Breast epithelium (tissue), 4 donors: ENCODE data around the gene KIRREL2. TPM values are rescaled to one million over a fixed set of nuclear protein-coding genes. Genes with fewer than 3 reads are reported as not detected.

Experiments
- DNase-seq, 2 donors: peaks; one replicate each; pipeline ENCODE4 v3.0.0-alpha.2; 2019; ENCODE audit warnings: low spot score in 2 of 2
- H3K27ac ChIP-seq, 2 donors: fragments of 200-600 bp; sonication (generic) in 1 of 2; one replicate each; pipeline ENCODE4 v1.5.1; 2016 to 2019; ENCODE audit warnings: mild to moderate bottlenecking in 1 of 2
- H3K27me3 ChIP-seq, 2 donors: fragments of 200-600 bp; sonication (generic) in 1 of 2; one replicate each; pipeline versions ENCODE4 v1.5.1 to v1.6.0; 2017 to 2019; ENCODE audit warnings: control low read depth in 1 of 2, mild to moderate bottlenecking in 1 of 2
- H3K36me3 ChIP-seq: fragments of 200-600 bp; one replicate; pipeline ENCODE4 v1.5.1; 2019
- H3K4me1 ChIP-seq, 2 donors: fragments of 200-600 bp; sonication (generic); one replicate each; pipeline ENCODE4 v1.5.1; 2016 to 2019; ENCODE audit warnings: control low read depth in 1 of 2
- H3K4me3 ChIP-seq, 3 donors: fragments of 200-600 bp; sonication (generic); 1 replicate in 2 of 3; 2 replicates in 1 of 3; pipeline ENCODE4 v1.5.1; 2016 to 2019; ENCODE audit warnings: mild to moderate bottlenecking in 3 of 3, moderate library complexity in 2 of 3
- H3K9me3 ChIP-seq, 2 donors: fragments of 200-600 bp; sonication (generic) in 1 of 2; one replicate each; pipeline ENCODE4 v1.5.1; 2016 to 2019; ENCODE audit warnings: control low read depth in 1 of 2
- CTCF ChIP-seq, 3 donors: fragments of 450-650 bp; IDR thresholded peaks; one replicate each; pipeline ENCODE4 v1.5.1; 2016 to 2017; ENCODE audit warnings: antibody characterized with exemption in 3 of 3, mild to moderate bottlenecking in 3 of 3, moderate library complexity in 3 of 3
- POLR2A ChIP-seq: fragments of 450-650 bp; IDR thresholded peaks from one replicate; pipeline ENCODE4 v1.6.1; 2016; ENCODE audit warnings: antibody characterized with exemption, mild to moderate bottlenecking, moderate library complexity
- POLR2AphosphoS5 ChIP-seq, 3 donors: sonication (generic); formaldehyde crosslinking; IDR thresholded peaks; one replicate each; pipeline ENCODE4 v1.6.1; 2017; ENCODE audit warnings: antibody characterized with exemption in 3 of 3
- intact Hi-C: fragments of 100-400 bp; cut with DNase I; formaldehyde crosslinking; loops from one replicate; pipeline ENCODE4 v1.15.1; 2023; ENCODE audit warnings: low total_unique reads
- total RNA-seq, 3 donors: library from RNA; depleted of rRNA; stranded (reverse); fragments of >200 nt; gene quantifications; one replicate each; pipeline ENCODE4 v1.1.0, GENCODE V29; 2016

The KIRREL2 gene
- total RNA-seq, 3 donors from 2014 or later, result 0.15 to 0.66 TPM; not detected in 1

DNA sequence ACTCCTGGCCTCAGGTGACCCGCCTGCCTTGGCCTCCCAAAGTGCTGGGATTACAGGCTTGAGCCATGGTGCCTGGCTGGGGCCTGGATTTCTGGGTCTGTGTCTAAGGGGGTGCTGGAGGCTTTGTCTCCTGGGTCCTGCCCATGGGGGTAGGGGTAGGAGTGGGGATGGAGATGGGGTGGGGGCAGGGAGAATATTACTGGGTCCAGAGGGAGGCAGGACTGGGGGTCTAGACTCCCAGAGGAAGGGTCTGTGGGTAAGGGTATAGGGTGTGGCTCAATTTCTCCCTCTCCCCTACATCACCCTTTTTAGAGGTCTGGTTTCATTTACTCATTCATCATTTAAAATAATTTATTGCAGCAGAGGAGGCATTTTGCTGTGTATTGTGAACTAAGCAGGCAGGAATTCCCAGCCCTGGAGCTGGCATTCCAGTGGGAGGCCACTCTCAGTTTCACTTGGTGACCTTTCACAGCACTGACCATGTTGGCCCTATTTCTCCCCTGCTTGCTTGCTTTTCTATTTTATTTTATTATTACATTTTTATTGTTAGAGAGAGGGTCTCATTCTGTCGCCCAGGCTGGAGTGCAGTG lies 44.4 kb downstream of the KIRREL2 start:
- TF ChIP-seq POLR2A, result no peak
- no peak for TF ChIP-seq CTCF (IDR thresholded peaks at IDR 0.05)
- TF ChIP-seq POLR2AphosphoS5 (IDR thresholded peaks at IDR 0.05), result no peak
- H3K9me3 ChIP-seq, result no peaks in the 10 kb centered on the region
- H3K27me3 ChIP-seq, result no peaks in the 10 kb centered on the region
- intact Hi-C loops, result no loop called here
- no peak for DNase-seq
- no peaks in the 10 kb centered on the region for H3K36me3 ChIP-seq
- peak overlapping the region; percentile 26 to 68 (median 65) for H3K4me3 ChIP-seq
- H3K4me1 ChIP-seq, result peaks cover 0 to 7% of the 10 kb centered on the region in 2 donors
- H3K27ac ChIP-seq, result peak overlapping the region; percentile 57 to 84

- H3K27ac ChIP-seq, result peak within 1 kb of the TSS; percentile 56 to 84
- no peaks in the 10 kb centered on the region for H3K36me3 ChIP-seq
- H3K4me3 ChIP-seq, result peak within 1 kb of the TSS; percentile 7 to 61 (median 41)
- peaks cover 0 to 7% of the 10 kb centered on the region in 2 donors for H3K4me1 ChIP-seq
- H3K9me3 ChIP-seq, result no peaks in the 10 kb centered on the region
- DNase-seq, result no peak
- intact Hi-C loops, result no loop called here
- no peaks in the 10 kb centered on the region for H3K27me3 ChIP-seq
- TF ChIP-seq CTCF (IDR thresholded peaks at IDR 0.05), result no peak
- TF ChIP-seq POLR2A, result no peak
- no peak for TF ChIP-seq POLR2AphosphoS5 (IDR thresholded peaks at IDR 0.05)
Measured at GRCh38 chr19:35901854-35902661, 45.3 kb downstream of the KIRREL2 start, which contains the start of gene HCST. TSS of gene HCST (plus strand) at chr19:35902529. CDS start at chr19:35902594, 65 bp downstream.

DNA sequence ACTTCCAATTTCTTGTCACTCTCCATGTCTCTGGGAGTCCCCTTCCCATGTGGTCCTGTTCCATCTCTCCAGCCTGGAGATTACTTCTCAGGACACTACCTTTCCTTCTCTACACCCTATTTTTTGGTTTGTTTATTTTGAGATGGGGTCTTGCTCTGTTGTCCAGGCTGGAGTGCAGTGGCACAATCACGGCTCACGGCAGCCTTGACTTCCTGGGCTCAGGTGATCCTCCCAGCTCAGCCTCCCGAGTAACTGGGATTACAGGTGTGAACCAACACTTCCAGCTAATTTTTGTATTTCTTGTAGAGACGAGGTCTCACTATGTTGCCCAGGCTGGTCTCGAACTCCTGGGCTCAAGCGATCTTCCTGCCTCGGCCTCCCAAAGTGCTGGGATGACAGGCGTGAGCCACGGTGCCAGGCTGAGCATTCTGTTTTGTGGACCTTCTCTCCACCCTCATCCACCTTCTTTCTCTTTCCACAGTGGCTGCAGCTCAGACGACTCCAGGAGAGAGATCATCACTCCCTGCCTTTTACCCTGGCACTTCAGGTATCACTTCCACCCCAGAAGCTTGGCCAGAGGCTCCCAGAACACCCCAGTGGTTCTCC lies 46.3 kb downstream of the KIRREL2 start:
- H3K27me3 ChIP-seq, result no peaks in the 10 kb centered on the region
- peak overlapping the region; percentile 7 to 61 (median 41) for H3K4me3 ChIP-seq
- H3K4me1 ChIP-seq, result peaks cover 0 to 7% of the 10 kb centered on the region in 2 donors
- intact Hi-C loops, result no loop called here
- no peak for TF ChIP-seq POLR2A
- no peak for DNase-seq
- peak overlapping the region; percentile 55 to 56 for H3K27ac ChIP-seq
- H3K9me3 ChIP-seq, result no peaks in the 10 kb centered on the region
- no peaks in the 10 kb centered on the region for H3K36me3 ChIP-seq

DNA sequence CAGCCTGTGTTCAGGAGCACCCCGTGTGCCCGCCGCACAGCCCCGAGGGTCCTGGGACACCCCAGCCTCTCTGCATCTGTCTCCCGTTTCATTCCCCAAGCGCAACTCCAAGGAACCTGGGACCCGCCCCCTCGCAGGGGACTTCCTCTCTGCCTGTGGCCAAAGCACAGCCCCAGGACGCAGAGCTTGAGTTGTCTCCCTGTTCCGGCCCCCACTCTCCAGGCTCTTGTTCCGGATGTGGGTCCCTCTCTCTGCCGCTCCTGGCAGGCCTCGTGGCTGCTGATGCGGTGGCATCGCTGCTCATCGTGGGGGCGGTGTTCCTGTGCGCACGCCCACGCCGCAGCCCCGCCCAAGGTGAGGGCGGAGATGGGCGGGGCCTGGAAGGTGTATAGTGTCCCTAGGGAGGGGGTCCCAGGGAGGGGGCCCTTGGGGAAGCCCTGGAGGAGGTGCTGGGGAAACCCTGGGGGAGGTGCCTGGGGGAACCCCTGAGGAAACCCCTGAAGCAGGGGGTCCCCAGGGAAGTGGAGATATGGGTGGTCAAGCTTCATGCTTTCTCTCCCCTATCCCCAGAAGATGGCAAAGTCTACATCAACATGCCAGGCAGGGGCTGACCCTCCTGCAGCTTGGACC lies 47.0 kb downstream of the KIRREL2 start:
- Histone ChIP-seq H3K27ac (peak overlapping the region; percentile 55 to 56), H3K27me3 (no peaks in the 10 kb centered on the region), H3K4me1 (peaks cover 0 to 7% of the 10 kb centered on the region in 2 donors), H3K4me3 (peak overlapping the region; percentile 7 to 61 (median 41)), H3K9me3 (no peaks in the 10 kb centered on the region), H3K36me3 (no peaks in the 10 kb centered on the region)
- intact Hi-C loops, result no loop called here
- TF ChIP-seq CTCF (IDR thresholded peaks at IDR 0.05) (no peak), POLR2AphosphoS5 (IDR thresholded peaks at IDR 0.05) (no peak), POLR2A (no peak)
- peak in 1 of 2 donors; percentile 78 for DNase-seq

DNA sequence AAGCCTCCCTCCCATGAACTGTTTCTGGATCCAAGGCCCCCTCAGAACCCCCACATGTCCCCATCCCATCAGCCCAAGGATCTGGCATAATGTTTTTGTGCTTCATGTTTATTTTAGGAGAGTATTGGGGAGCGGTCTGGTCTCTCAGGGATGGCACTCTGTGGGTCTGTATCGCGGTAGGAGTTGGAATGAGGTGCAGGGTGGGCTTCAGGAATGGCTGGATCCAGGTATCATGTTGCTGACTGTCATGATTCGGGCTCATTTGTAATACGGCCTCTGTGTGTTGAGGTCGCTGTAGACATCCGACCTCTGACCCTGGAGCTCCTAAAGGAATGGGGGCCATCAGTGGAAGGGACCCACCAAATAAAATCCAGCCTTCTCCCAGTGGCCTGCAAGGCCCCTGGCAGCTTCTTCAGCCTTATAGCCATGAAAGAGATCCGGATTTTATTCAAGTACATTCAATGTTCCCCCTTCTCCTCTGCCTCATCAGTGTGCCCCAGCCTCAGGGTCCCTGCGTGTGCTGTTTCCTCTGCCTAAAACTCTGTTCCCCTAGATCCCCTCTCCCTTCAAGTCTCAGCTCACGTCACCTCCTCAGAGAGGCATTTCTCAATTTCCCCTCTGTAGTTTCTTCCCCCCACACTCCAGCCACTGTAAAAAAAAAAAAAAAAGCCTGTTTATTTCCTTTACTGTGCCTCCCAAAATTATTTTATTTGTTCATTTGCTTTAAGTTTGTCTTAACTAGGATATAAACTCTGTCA lies 47.8 kb downstream of the KIRREL2 start:
- Histone ChIP-seq H3K27me3 (no peaks in the 10 kb centered on the region), H3K36me3 (no peaks in the 10 kb centered on the region), H3K4me1 (peaks cover 0 to 7% of the 10 kb centered on the region in 2 donors), H3K9me3 (no peaks in the 10 kb centered on the region), H3K27ac (peak overlapping the region; percentile 55 to 56), H3K4me3 (no peak overlapping the region)
- intact Hi-C loops, result no loop called here
- TF ChIP-seq POLR2AphosphoS5 (IDR thresholded peaks at IDR 0.05), result no peak
- no peak for TF ChIP-seq CTCF (IDR thresholded peaks at IDR 0.05)
- TF ChIP-seq POLR2A, result no peak
- no peak for DNase-seq
